Epithelial cell of esophagus (primary cell): Measurements from ENCODE around the gene NEUROG3.

Source experiments
- DNase-seq: peaks from one replicate; pipeline ENCODE4 v3.0.0; 2010; ENCODE audit warnings: low read depth
- H3K4me3 ChIP-seq: 2 replicates; pipeline ENCODE4 v1.5.1; 2011; ENCODE audit warnings: mild to moderate bottlenecking, low read length, control low read depth
- CTCF ChIP-seq: IDR thresholded peaks from 2 replicates; pipeline ENCODE4 v1.5.1; 2011; ENCODE audit warnings: low read depth, mild to moderate bottlenecking, low read length, control low read depth, inconsistent platforms; ENCODE audit not compliant: insufficient read depth; ENCODE audit errors: missing control alignments

The NEUROG3 gene

GRCh38 chr10:69573056-69573806 lies at the start of gene NEUROG3:
TSS of gene NEUROG3 (minus strand) at chr10:69573422. CDS start at chr10:69573043, 379 bp downstream.
- TF ChIP-seq CTCF, result no peak
- no peak for DNase-seq
- H3K4me3 ChIP-seq, result no peak within 1 kb of the TSS

- no peak for TF ChIP-seq CTCF
- DNase-seq, result no peak
- H3K4me3 ChIP-seq, result no peak overlapping the region
Observed at GRCh38 chr10:69620625-69621024, 47.4 kb upstream of the NEUROG3 start.

GRCh38 chr10:69619626-69620025 lies 46.4 kb upstream of the NEUROG3 start:
- TF ChIP-seq CTCF, result no peak
- DNase-seq, result no peak

GRCh38 chr10:69618746-69619145 lies 45.5 kb upstream of the NEUROG3 start:
- no peak overlapping the region for H3K4me3 ChIP-seq
- TF ChIP-seq CTCF, result no peak
- DNase-seq, result no peak

More at GRCh38 chr10:69619626-69620025, 46.4 kb upstream of the NEUROG3 start:
- H3K4me3 ChIP-seq, result no peak overlapping the region

GRCh38 chr10:69616358-69616757 lies 43.1 kb upstream of the NEUROG3 start:
- H3K4me3 ChIP-seq, result no peak overlapping the region
- no peak for TF ChIP-seq CTCF
- DNase-seq, result no peak

- TF ChIP-seq CTCF, result no peak
- DNase-seq, result no peak
Observed at GRCh38 chr10:69614130-69614529, 40.9 kb upstream of the NEUROG3 start.

GRCh38 chr10:69612760-69613159 lies 39.5 kb upstream of the NEUROG3 start:
- peak; percentile 13 for DNase-seq
- TF ChIP-seq CTCF, result no peak
- no peak overlapping the region for H3K4me3 ChIP-seq

More at GRCh38 chr10:69614130-69614529, 40.9 kb upstream of the NEUROG3 start:
- H3K4me3 ChIP-seq, result no peak overlapping the region
